CD1c-positive myeloid dendritic cell (primary cell): ENCODE measurements around the gene AP2B1.
A peak's percentile ranks its signal among the peaks of the same experiment; 100 is the strongest.
"Not testable (repeated sequence)": the region's sequence is repeated elsewhere in the genome, so short reads cannot be mapped to it uniquely, and the experiment has no call there.

Experiments
- DNase-seq: peaks from one replicate; pipeline ENCODE4 v3.0.0-alpha.2; 2016; ENCODE audit errors: extremely low spot score

Gene AP2B1

GRCh38 chr17:35748341-35748841 is 161.3 kb downstream of the AP2B1 start:
- DNase-seq = no peak

GRCh38 chr17:35748979-35749378 is 161.9 kb downstream of the AP2B1 start:
- no peak for DNase-seq

GRCh38 chr17:35749560-35750412 is 162.7 kb downstream of the AP2B1 start:
- DNase-seq = no peak

- no peak for DNase-seq
Measured at GRCh38 chr17:35750526-35751395, 163.6 kb downstream of the AP2B1 start.

- DNase-seq = not testable (repeated sequence)
Measured at GRCh38 chr17:35751541-35751940, 164.4 kb downstream of the AP2B1 start.

- no peak for DNase-seq
Measured at GRCh38 chr17:35752471-35752870, 165.3 kb downstream of the AP2B1 start.

- no peak for DNase-seq
Measured at GRCh38 chr17:35752945-35753764, 166.0 kb downstream of the AP2B1 start, which contains the start of gene GAS2L2. TSS of gene GAS2L2 (minus strand) at chr17:35753239. CDS start at chr17:35752850, 389 bp downstream.

GRCh38 chr17:35757243-35757642 is 170.1 kb downstream of the AP2B1 start:
- no peak for DNase-seq

GRCh38 chr17:35760587-35760986 is 173.5 kb downstream of the AP2B1 start, which contains the start of gene C17orf50:
TSS of gene C17orf50 (plus strand) at chr17:35760887. CDS start at chr17:35760942, 55 bp downstream.
- no peak for DNase-seq

- DNase-seq = no peak
Measured at GRCh38 chr17:35761601-35762000, 174.5 kb downstream of the AP2B1 start.

- DNase-seq = no peak
Measured at GRCh38 chr17:35763767-35764122, 176.6 kb downstream of the AP2B1 start.

GRCh38 chr17:35764123-35764991 is 177.2 kb downstream of the AP2B1 start:
- DNase-seq = peak; percentile 93

GRCh38 chr17:35765086-35765710 is 178.1 kb downstream of the AP2B1 start:
- no peak for DNase-seq

- DNase-seq = no peak
Measured at GRCh38 chr17:35765756-35766488, 178.8 kb downstream of the AP2B1 start.

GRCh38 chr17:35766489-35766877 is 179.4 kb downstream of the AP2B1 start:
- no peak for DNase-seq

GRCh38 chr17:35766903-35767510 is 179.9 kb downstream of the AP2B1 start:
- peak; percentile 27 for DNase-seq

- DNase-seq = no peak
Measured at GRCh38 chr17:35768797-35769196, 181.7 kb downstream of the AP2B1 start.

GRCh38 chr17:35769895-35770486 is 182.9 kb downstream of the AP2B1 start:
- DNase-seq = no peak
